ENCODE measurements around the gene ARHGEF9. TPM values are rescaled to one million over a fixed set of nuclear protein-coding genes. Genes with fewer than 3 reads are reported as not detected.

The ARHGEF9 gene
- polyA plus RNA-seq, 1 donor from 2014 or later, result 71.9 TPM

- Histone ChIP-seq H3F3A (ENCODE audit: insufficient read depth, low read length, poor library complexity, severe bottlenecking) (no peaks in the 10 kb centered on the region), H3K4me2 (ENCODE audit: low read length) (no peak overlapping the region), H3K27me3 (ENCODE audit: insufficient read depth, low read depth, low read length) (no peaks in the 10 kb centered on the region), H3K36me3 (ENCODE audit: insufficient read depth, low read length) (no peaks in the 10 kb centered on the region), H3K9me3 (ENCODE audit: low read length) (no peaks in the 10 kb centered on the region), H3K4me3 (ENCODE audit: low read length) (no peak overlapping the region), H4K20me1 (ENCODE audit: insufficient read depth) (no peaks in the 10 kb centered on the region), H2AFZ (ENCODE audit: low read depth, low read length) (no peak overlapping the region), H3K79me2 (replicated peaks; ENCODE audit: insufficient read depth, low read length) (no peaks in the 10 kb centered on the region), H3K27ac (ENCODE audit: low read length) (no peak overlapping the region), H3K9me2 (ENCODE audit: insufficient read depth, low read length) (no peaks in the 10 kb centered on the region), H3K9ac (ENCODE audit: low read length) (no peak overlapping the region)
- TF ChIP-seq CTCF (IDR thresholded peaks at IDR 0.05; ENCODE audit: poor library complexity, severe bottlenecking), result no peak
- TF ChIP-seq EP300 (conservative IDR thresholded peaks at IDR 0.05; ENCODE audit: poor library complexity, severe bottlenecking), result no peak
- no peak for TF ChIP-seq MXI1 (conservative IDR thresholded peaks at IDR 0.05; ENCODE audit: poor library complexity, severe bottlenecking)
- TF ChIP-seq RAD21 (conservative IDR thresholded peaks at IDR 0.05), result no peak
- no peak for TF ChIP-seq EZH2 (IDR thresholded peaks at IDR 0.05; ENCODE audit: borderline replicate concordance, insufficient read depth, low read length, poor library complexity, severe bottlenecking)
- TF ChIP-seq TAF1 (IDR thresholded peaks at IDR 0.05; ENCODE audit: low read depth), result no peak
- no peak for TF ChIP-seq REST (IDR thresholded peaks at IDR 0.05; ENCODE audit: borderline replicate concordance)
- no peak for TF ChIP-seq SMC3 (conservative IDR thresholded peaks at IDR 0.05; ENCODE audit: poor library complexity)
Observed at GRCh38 chrX:63817696-63818095, 32.7 kb upstream of the ARHGEF9 start.

- no peak overlapping the region for H3K4me3 ChIP-seq (ENCODE audit: low read length)
- TF ChIP-seq RAD21 (conservative IDR thresholded peaks at IDR 0.05), result no peak
- no peak for TF ChIP-seq EP300 (conservative IDR thresholded peaks at IDR 0.05; ENCODE audit: poor library complexity, severe bottlenecking)
- TF ChIP-seq SMC3 (conservative IDR thresholded peaks at IDR 0.05; ENCODE audit: poor library complexity), result no peak
- TF ChIP-seq CTCF (IDR thresholded peaks at IDR 0.05; ENCODE audit: poor library complexity, severe bottlenecking), result no peak
- TF ChIP-seq REST (IDR thresholded peaks at IDR 0.05; ENCODE audit: borderline replicate concordance), result no peak
- TF ChIP-seq POLR2AphosphoS5 (IDR thresholded peaks at IDR 0.05), result no peak
- TF ChIP-seq MXI1 (conservative IDR thresholded peaks at IDR 0.05; ENCODE audit: poor library complexity, severe bottlenecking), result no peak
- no peak for TF ChIP-seq TAF1 (IDR thresholded peaks at IDR 0.05; ENCODE audit: low read depth)
- no peak for TF ChIP-seq EZH2 (IDR thresholded peaks at IDR 0.05; ENCODE audit: borderline replicate concordance, insufficient read depth, low read length, poor library complexity, severe bottlenecking)
- H3K9me2 ChIP-seq (ENCODE audit: insufficient read depth, low read length), result no peaks in the 10 kb centered on the region
- no peaks in the 10 kb centered on the region for H3K27me3 ChIP-seq (ENCODE audit: insufficient read depth, low read depth, low read length)
- H3K9ac ChIP-seq (ENCODE audit: low read length), result no peak overlapping the region
- no peak overlapping the region for H3K27ac ChIP-seq (ENCODE audit: low read length)
- no peaks in the 10 kb centered on the region for H3F3A ChIP-seq (ENCODE audit: insufficient read depth, low read length, poor library complexity, severe bottlenecking)
- H3K9me3 ChIP-seq (ENCODE audit: low read length), result no peaks in the 10 kb centered on the region
- H3K4me2 ChIP-seq (ENCODE audit: low read length), result no peak overlapping the region
- H3K36me3 ChIP-seq (ENCODE audit: insufficient read depth, low read length), result no peaks in the 10 kb centered on the region
- no peaks in the 10 kb centered on the region for H3K79me2 ChIP-seq (replicated peaks; ENCODE audit: insufficient read depth, low read length)
- H2AFZ ChIP-seq (ENCODE audit: low read depth, low read length), result no peak overlapping the region
- H4K20me1 ChIP-seq (ENCODE audit: insufficient read depth), result no peaks in the 10 kb centered on the region
Observed at GRCh38 chrX:63812823-63813222, 27.8 kb upstream of the ARHGEF9 start.

All from neural cell (in vitro differentiated cells).